ENCODE data around the gene HMCN2.

DNA sequence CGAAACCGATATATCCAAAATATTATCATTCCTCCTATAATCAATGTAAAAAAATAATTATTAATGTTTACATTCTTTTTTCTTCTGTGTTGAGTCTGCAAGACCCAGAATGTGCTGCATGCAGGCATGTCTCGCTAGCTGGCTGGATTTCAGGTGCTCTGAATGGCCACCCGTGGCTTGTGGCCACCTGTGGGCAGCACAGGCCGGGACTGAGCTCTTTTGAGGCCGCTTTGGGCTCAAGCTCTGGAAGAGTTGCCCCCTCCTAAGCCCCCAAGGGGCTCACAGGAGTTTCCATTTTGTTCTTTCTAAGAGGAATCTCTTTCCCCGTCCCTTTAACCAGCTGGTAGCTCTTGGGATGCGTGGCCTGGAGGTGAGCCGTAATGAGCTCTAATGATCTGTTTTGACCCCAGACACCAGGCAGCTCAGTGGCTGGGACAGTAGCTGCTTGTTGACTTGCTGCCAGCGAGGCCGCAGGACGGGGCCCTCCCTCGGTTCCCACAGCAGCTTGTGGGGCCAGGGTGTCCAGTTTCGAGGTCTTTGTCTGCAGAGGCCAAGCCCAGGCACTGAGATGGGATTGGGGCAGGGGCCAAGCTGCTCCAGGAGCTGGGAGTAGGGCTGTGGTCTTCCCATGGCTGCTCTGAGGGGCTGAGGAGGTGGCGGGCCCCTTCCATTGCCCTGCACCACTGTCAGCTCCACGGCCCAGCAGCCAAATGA is 200.0 kb downstream of the HMCN2 start:
- TF ChIP-seq POLR2A (IDR thresholded peaks at IDR 0.05; ENCODE audit: low read length) (no peak), BHLHE40 (IDR thresholded peaks at IDR 0.05; ENCODE audit: low read depth, low read length) (no peak), JUNB (IDR thresholded peaks at IDR 0.05) (no peak), RAD21 (conservative IDR thresholded peaks at IDR 0.05 in 1 of 2, IDR thresholded peaks at IDR 0.05 in 1 of 2) (no peak), CTCF (IDR thresholded peaks at IDR 0.05) (no peak), MAFK (IDR thresholded peaks at IDR 0.05; ENCODE audit: partially characterized antibody) (no peak), MYC (IDR thresholded peaks at IDR 0.05; ENCODE audit: borderline replicate concordance, low read length) (no peak), JUN (IDR thresholded peaks at IDR 0.05) (no peak)
- TF ChIP-seq, protein P1, sequence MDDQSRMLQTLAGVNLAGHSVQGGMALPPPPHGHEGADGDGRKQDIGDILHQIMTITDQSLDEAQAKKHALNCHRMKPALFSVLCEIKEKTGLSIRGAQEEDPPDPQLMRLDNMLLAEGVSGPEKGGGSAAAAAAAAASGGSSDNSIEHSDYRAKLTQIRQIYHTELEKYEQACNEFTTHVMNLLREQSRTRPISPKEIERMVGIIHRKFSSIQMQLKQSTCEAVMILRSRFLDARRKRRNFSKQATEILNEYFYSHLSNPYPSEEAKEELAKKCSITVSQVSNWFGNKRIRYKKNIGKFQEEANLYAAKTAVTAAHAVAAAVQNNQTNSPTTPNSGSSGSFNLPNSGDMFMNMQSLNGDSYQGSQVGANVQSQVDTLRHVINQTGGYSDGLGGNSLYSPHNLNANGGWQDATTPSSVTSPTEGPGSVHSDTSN (IDR thresholded peaks at IDR 0.05), result no peak
